ENCODE results near the gene RELCH. TPM values are rescaled to one million over a fixed set of nuclear protein-coding genes. Genes with fewer than 3 reads are reported as not detected.

RELCH gene
- polyA plus RNA-seq, 1 experiment: 8.2 TPM

- POLR2A ChIA-PET: no interaction called here
- H3K27me3 ChIP-seq (ENCODE audit: control insufficient read depth, insufficient read depth, low read length): no peaks in the 10 kb centered on the region
- CTCF ChIA-PET: no interaction called here
- TF ChIP-seq CTCF (IDR thresholded peaks at IDR 0.05; ENCODE audit: insufficient read depth, low read depth, low read length): no peak
- H3K36me3 ChIP-seq (ENCODE audit: control insufficient read depth, insufficient read depth, low read length): 0 out of 2 replicates have a peak, but pooled peaks cover 3% of the 10 kb centered on the region
- DNase-seq (ENCODE audit: low read depth): no peak
- no peak overlapping the region for H3K4me3 ChIP-seq (ENCODE audit: low read depth, low read length)
Observed at GRCh38 chr18:62209046-62209445, 22.0 kb downstream of the RELCH start.

- DNase-seq (ENCODE audit: low read depth): no peak
- CTCF ChIA-PET: no interaction called here
- TF ChIP-seq CTCF (IDR thresholded peaks at IDR 0.05; ENCODE audit: insufficient read depth, low read depth, low read length): no peak
- H3K36me3 ChIP-seq (ENCODE audit: control insufficient read depth, insufficient read depth, low read length): 0 out of 2 replicates have a peak, but pooled peaks cover 3% of the 10 kb centered on the region
- POLR2A ChIA-PET: no interaction called here
- H3K4me3 ChIP-seq (ENCODE audit: low read depth, low read length): no peak overlapping the region
- H3K27me3 ChIP-seq (ENCODE audit: control insufficient read depth, insufficient read depth, low read length): no peaks in the 10 kb centered on the region
Observed at GRCh38 chr18:62210138-62210537, 23.1 kb downstream of the RELCH start.

- no peak for DNase-seq (ENCODE audit: low read depth)
- H3K36me3 ChIP-seq (ENCODE audit: control insufficient read depth, insufficient read depth, low read length): 0 out of 2 replicates have a peak, but pooled peaks cover 3% of the 10 kb centered on the region
- no peaks in the 10 kb centered on the region for H3K27me3 ChIP-seq (ENCODE audit: control insufficient read depth, insufficient read depth, low read length)
- ChIA-PET POLR2A (no interaction called here), CTCF (no interaction called here)
- no peak for TF ChIP-seq CTCF (IDR thresholded peaks at IDR 0.05; ENCODE audit: insufficient read depth, low read depth, low read length)
- no peak overlapping the region for H3K4me3 ChIP-seq (ENCODE audit: low read depth, low read length)
Observed at GRCh38 chr18:62211325-62211828, 24.3 kb downstream of the RELCH start.

- H3K27me3 ChIP-seq (ENCODE audit: control insufficient read depth, insufficient read depth, low read length): no peaks in the 10 kb centered on the region
Observed at GRCh38 chr18:62214790-62215189, 27.7 kb downstream of the RELCH start.

GRCh38 chr18:62224229-62224628 is 37.2 kb downstream of the RELCH start:
- POLR2A ChIA-PET: no interaction called here
- H3K36me3 ChIP-seq (ENCODE audit: control insufficient read depth, insufficient read depth, low read length): peaks cover 2% of the 10 kb centered on the region; the same call in 1 of the 2 replicates

More at GRCh38 chr18:62214790-62215189, 27.7 kb downstream of the RELCH start:
- Histone ChIP-seq H3K36me3 (ENCODE audit: control insufficient read depth, insufficient read depth, low read length) (0 out of 2 replicates have a peak, but pooled peaks cover 3% of the 10 kb centered on the region), H3K4me3 (ENCODE audit: low read depth, low read length) (no peak overlapping the region)
- ChIA-PET CTCF (interaction anchor here (0.6 to 1.2 kb wide), 3 partner anchors 10 to 107 kb away, joined by 3 read pairs; no protein-coding TSS in a partner anchor), POLR2A (no interaction called here)
- no peak for TF ChIP-seq CTCF (IDR thresholded peaks at IDR 0.05; ENCODE audit: insufficient read depth, low read depth, low read length)
- DNase-seq (ENCODE audit: low read depth): no peak

More at GRCh38 chr18:62224229-62224628, 37.2 kb downstream of the RELCH start:
- no peak for TF ChIP-seq CTCF (IDR thresholded peaks at IDR 0.05; ENCODE audit: insufficient read depth, low read depth, low read length)
- Histone ChIP-seq H3K4me3 (ENCODE audit: low read depth, low read length) (no peak overlapping the region), H3K27me3 (ENCODE audit: control insufficient read depth, insufficient read depth, low read length) (no peaks in the 10 kb centered on the region)
- DNase-seq (ENCODE audit: low read depth): no peak
- CTCF ChIA-PET: no interaction called here
